Activated CD4-positive, alpha-beta T cell treated with anti-CD3 and anti-CD28 coated beads for 4 hours (primary cell): Measurements from ENCODE around the gene FHOD3.

ENCODE experiments used
- DNase-seq, 2 donors: peaks; one replicate each; pipeline ENCODE4 v3.0.0-alpha.2; 2020

Gene FHOD3

GRCh38 chr18:36387310-36387709 is 89.8 kb downstream of the FHOD3 start:
- no peak for DNase-seq

- DNase-seq, result no peak
These were observed 90.8 kb downstream of the FHOD3 start for GRCh38 chr18:36388310-36388709.

- DNase-seq, result no peak
These were observed 91.5 kb downstream of the FHOD3 start for GRCh38 chr18:36389027-36389426.

GRCh38 chr18:36389811-36390581 is 92.5 kb downstream of the FHOD3 start:
- no peak for DNase-seq

GRCh38 chr18:36391426-36392145 is 94.1 kb downstream of the FHOD3 start:
- DNase-seq, result no peak

GRCh38 chr18:36392164-36392978 is 94.9 kb downstream of the FHOD3 start:
- no peak for DNase-seq

GRCh38 chr18:36392979-36393287 is 95.4 kb downstream of the FHOD3 start:
- no peak for DNase-seq

- DNase-seq, result no peak
These were observed 97.0 kb downstream of the FHOD3 start for GRCh38 chr18:36394486-36394885.

- DNase-seq, result no peak
These were observed 98.7 kb downstream of the FHOD3 start for GRCh38 chr18:36396190-36396589.

GRCh38 chr18:36397033-36397432 is 99.5 kb downstream of the FHOD3 start:
- no peak for DNase-seq

- DNase-seq, result no peak
These were observed 100.9 kb downstream of the FHOD3 start for GRCh38 chr18:36398419-36398818.

- DNase-seq, result no peak
These were observed 101.5 kb downstream of the FHOD3 start for GRCh38 chr18:36399055-36399454.

- DNase-seq, result no peak
These were observed 103.9 kb downstream of the FHOD3 start for GRCh38 chr18:36401462-36401861.

- DNase-seq, result no peak
These were observed 105.4 kb downstream of the FHOD3 start for GRCh38 chr18:36402765-36403396.

GRCh38 chr18:36403896-36404820 is 106.6 kb downstream of the FHOD3 start:
- no peak for DNase-seq

- DNase-seq, result no peak
These were observed 108.1 kb downstream of the FHOD3 start for GRCh38 chr18:36405611-36406010.

GRCh38 chr18:36406805-36407204 is 109.3 kb downstream of the FHOD3 start:
- DNase-seq, result no peak

- DNase-seq, result no peak
These were observed 111.1 kb downstream of the FHOD3 start for GRCh38 chr18:36408606-36409005.

- no peak for DNase-seq
These were observed 112.3 kb downstream of the FHOD3 start for GRCh38 chr18:36409779-36410178.

GRCh38 chr18:36410346-36410745 is 112.8 kb downstream of the FHOD3 start:
- DNase-seq, result no peak

GRCh38 chr18:36411745-36412168 is 114.2 kb downstream of the FHOD3 start:
- no peak for DNase-seq

- no peak for DNase-seq
These were observed 115.3 kb downstream of the FHOD3 start for GRCh38 chr18:36412778-36413177.
